ENCODE measurements around the gene ZNF771.

- TF ChIP-seq, protein P1, sequence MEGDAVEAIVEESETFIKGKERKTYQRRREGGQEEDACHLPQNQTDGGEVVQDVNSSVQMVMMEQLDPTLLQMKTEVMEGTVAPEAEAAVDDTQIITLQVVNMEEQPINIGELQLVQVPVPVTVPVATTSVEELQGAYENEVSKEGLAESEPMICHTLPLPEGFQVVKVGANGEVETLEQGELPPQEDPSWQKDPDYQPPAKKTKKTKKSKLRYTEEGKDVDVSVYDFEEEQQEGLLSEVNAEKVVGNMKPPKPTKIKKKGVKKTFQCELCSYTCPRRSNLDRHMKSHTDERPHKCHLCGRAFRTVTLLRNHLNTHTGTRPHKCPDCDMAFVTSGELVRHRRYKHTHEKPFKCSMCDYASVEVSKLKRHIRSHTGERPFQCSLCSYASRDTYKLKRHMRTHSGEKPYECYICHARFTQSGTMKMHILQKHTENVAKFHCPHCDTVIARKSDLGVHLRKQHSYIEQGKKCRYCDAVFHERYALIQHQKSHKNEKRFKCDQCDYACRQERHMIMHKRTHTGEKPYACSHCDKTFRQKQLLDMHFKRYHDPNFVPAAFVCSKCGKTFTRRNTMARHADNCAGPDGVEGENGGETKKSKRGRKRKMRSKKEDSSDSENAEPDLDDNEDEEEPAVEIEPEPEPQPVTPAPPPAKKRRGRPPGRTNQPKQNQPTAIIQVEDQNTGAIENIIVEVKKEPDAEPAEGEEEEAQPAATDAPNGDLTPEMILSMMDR (IDR thresholded peaks at IDR 0.05), result no peak
- no peak for TF ChIP-seq ZFX (IDR thresholded peaks at IDR 0.05; ENCODE audit: borderline replicate concordance)
Measured at GRCh38 chr16:30359871-30360170, 47.6 kb upstream of the ZNF771 start.
